A549 treated with Mapracorat at 1 μM for 4 hours (cell line): ENCODE data around the gene DNAJC19. TPM values are rescaled to one million over a fixed set of nuclear protein-coding genes. Genes with fewer than 3 reads are reported as not detected.

Source experiments
- total RNA-seq: library from RNA; stranded (reverse); fragments of 200-300 nt; extraction: Qiagen RNA extraction; gene quantifications from 5 replicates; pipeline ENCODE4 v1.2.3, GENCODE V29; 2022

The DNAJC19 gene
- total RNA-seq = 21.3 to 27.1 TPM (median 23.4 TPM) in 5 replicates

DNA sequence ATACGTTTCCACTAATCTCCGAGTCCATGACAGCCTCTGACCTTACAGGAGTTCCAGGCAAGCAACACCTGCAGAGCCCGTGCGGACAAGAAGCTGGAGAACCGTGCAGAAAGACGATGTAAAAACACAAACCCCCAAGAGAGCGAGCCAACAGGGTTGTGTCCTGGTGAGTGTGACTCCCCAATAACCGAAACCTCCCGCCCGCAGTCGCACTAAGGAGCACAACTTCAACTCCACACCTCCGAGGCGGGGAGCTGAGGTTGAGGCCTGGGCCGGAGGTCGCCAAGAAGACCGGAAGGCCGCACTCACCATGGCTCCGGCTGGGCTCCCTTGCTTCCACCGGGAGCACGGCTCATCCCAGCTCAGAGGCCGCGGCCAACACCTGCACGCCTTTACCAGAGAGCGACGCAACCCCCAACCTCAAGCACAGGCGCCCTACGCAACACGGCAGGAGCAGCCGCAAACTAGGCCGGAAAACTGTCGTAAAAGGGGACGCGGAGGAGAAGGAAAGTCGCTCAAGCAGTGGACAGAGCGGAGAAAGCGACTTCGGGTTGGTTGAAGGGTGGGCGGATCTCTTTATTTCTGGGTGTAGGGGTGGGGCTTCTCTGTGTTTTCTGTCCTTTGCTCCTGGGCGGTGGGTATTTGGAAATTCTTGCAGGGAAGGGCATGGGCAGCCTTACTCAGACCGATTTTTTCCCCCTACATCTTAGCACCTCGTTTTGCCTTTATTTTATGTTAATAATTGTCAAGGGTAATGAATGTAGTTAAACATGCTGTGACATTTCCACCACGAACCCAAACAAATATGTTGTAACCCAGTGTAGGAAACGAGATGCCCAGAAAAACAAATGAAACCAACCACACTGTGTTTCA lies at the start of gene DNAJC19:
Gene DNAJC19, minus strand, starts transcription at position 446 of the 873 bp plus-strand sequence. Its CDS starts 134 bp downstream, at position 312.

Other genes starting within 250 kb of the DNAJC19 start
- gene FXR1, start 77.1 kb downstream of the DNAJC19 start, total RNA-seq = 60.6 to 87.8 TPM (median 74.1 TPM) in 5 replicates